HepG2 (cell line): ENCODE results near the gene LIPC. TPM values are rescaled to one million over a fixed set of nuclear protein-coding genes. Genes with fewer than 3 reads are reported as not detected.

Experiments
- ATAC-seq: fragments of 200-7000 bp; cut with Tn5 transposase; 3 replicates; pipeline ENCODE4 v1.9.1; 2020; ENCODE audit warnings: mild to moderate bottlenecking, moderate library complexity
- BruUV-seq: library from RNA; stranded (reverse); fragments of 400-500 nt; replicated peaks from 2 replicates; lab custom pipeline; 2021; lab: Mats Ljungman, UMichigan
- CTCF ChIA-PET: fragments of 300-600 bp; formaldehyde crosslinking; extraction: SDS; loops from one replicate; lab custom pipeline; 2021; ENCODE audit warnings: low total read pairs, inconsistent platforms, low intra/inter-chr PET ratio; lab: Yijun Ruan, JAX
- POLR2A ChIA-PET: fragments of 350-600 bp; sonication (Branson Sonifier 250); formaldehyde crosslinking; loops from one replicate; lab custom pipeline; 2020; ENCODE audit warnings: antibody characterized with exemption, inconsistent platforms; lab: Yijun Ruan, JAX
- DNase-seq: peaks from one replicate; pipeline ENCODE4 v3.0.0-alpha.2; 2015; ENCODE audit warnings: low spot score
- FAIRE-seq: peaks from 3 replicates; lab custom pipeline; 2011; peaks lifted over from hg19 to GRCh38; lab: Jason Lieb, UNC
- H2AFZ ChIP-seq: one replicate; pipeline ENCODE4 v1.6.1; 2011; ENCODE audit warnings: low read length, inconsistent platforms
- H3K27ac ChIP-seq: fragments of 300-600 bp; 3 replicates; pipeline ENCODE4 v1.8.0; 2011; ENCODE audit warnings: mixed run types, mild to moderate bottlenecking, mixed read lengths, low read length, inconsistent platforms; ENCODE audit not compliant: insufficient read depth; ENCODE audit errors: extremely low read length
- H3K27me3 ChIP-seq, 2 experiments: fragments of 200-600 bp in 1 of 2; 2 replicates in 1 of 2; 3 replicates in 1 of 2; pipeline versions ENCODE4 v1.6.0 to v1.8.0; 2011; ENCODE audit warnings: low read length in 2 of 2, mild to moderate bottlenecking in 2 of 2, moderate library complexity in 2 of 2, inconsistent platforms in 1 of 2; ENCODE audit not compliant: insufficient read depth in 2 of 2, control insufficient read depth in 1 of 2
- H3K36me3 ChIP-seq, 2 experiments: fragments of 200-600 bp in 1 of 2; replicated peaks in 1 of 2; 2 replicates in 1 of 2; 3 replicates in 1 of 2; pipeline versions ENCODE4 v1.5.1 to v1.8.0; 2011; ENCODE audit warnings: low read length in 2 of 2, inconsistent platforms in 1 of 2; ENCODE audit not compliant: insufficient read depth in 2 of 2, control insufficient read depth in 1 of 2
- H3K4me1 ChIP-seq: 2 replicates; pipeline ENCODE4 v1.5.1; 2012; ENCODE audit warnings: low read length, inconsistent platforms; ENCODE audit not compliant: insufficient read depth
- H3K4me2 ChIP-seq: 2 replicates; pipeline ENCODE4 v1.6.0; 2011; ENCODE audit warnings: low read depth, low read length, inconsistent platforms
- H3K4me3 ChIP-seq, 3 experiments: fragments of 200-600 bp in 1 of 3; sonication (generic), shearing (Covaris generic) in 1 of 3; replicated peaks in 1 of 3; 2 replicates each; pipeline ENCODE4 v1.5.1; 2011 to 2016; ENCODE audit warnings: low read length in 3 of 3, inconsistent platforms in 2 of 3, low read depth in 2 of 3, mild to moderate bottlenecking in 2 of 3, control low read depth in 1 of 3, mixed read lengths in 1 of 3; ENCODE audit not compliant: insufficient read depth in 1 of 3
- H3K79me2 ChIP-seq: one replicate; pipeline ENCODE4 v1.6.1; 2011; ENCODE audit warnings: low read length, inconsistent platforms; ENCODE audit not compliant: insufficient read depth
- H3K9ac ChIP-seq: 2 replicates; pipeline ENCODE4 v1.6.0; 2011; ENCODE audit warnings: mild to moderate bottlenecking, low read depth, low read length, inconsistent platforms; ENCODE audit not compliant: insufficient read depth
- H3K9me3 ChIP-seq: 2 replicates; pipeline ENCODE4 v1.5.1; 2012; ENCODE audit warnings: mild to moderate bottlenecking, low read length
- H4K20me1 ChIP-seq: 2 replicates; pipeline ENCODE4 v1.6.0; 2011; ENCODE audit warnings: inconsistent platforms, mild to moderate bottlenecking, low read length, moderate library complexity; ENCODE audit not compliant: insufficient read depth
- ATAD3A ChIP-seq: sonication (generic); formaldehyde crosslinking; IDR thresholded peaks from 2 replicates; pipeline ENCODE4 v1.4.0; 2020; ENCODE audit warnings: missing genetic modification reagents
- DMTF1 ChIP-seq: sonication (generic); formaldehyde crosslinking; IDR thresholded peaks from 2 replicates; pipeline ENCODE4 v1.4.0; 2020; ENCODE audit warnings: mild to moderate bottlenecking, missing genetic modification reagents
- GATA4 ChIP-seq: sonication (generic); IDR thresholded peaks from 2 replicates; pipeline ENCODE4 v1.6.1; 2016; ENCODE audit warnings: antibody characterized with exemption, low read depth, borderline replicate concordance
- HBP1 ChIP-seq: IDR thresholded peaks from 2 replicates; pipeline ENCODE4 v1.6.1; 2016; ENCODE audit warnings: low read depth, control low read depth
- IKZF1 ChIP-seq: fragments of 450-650 bp; IDR thresholded peaks from 2 replicates; pipeline ENCODE4 v1.7.1; 2016
- JARID2 ChIP-seq: sonication (generic); formaldehyde crosslinking; IDR thresholded peaks from 2 replicates; pipeline ENCODE4 v1.8.1; 2023; ENCODE audit warnings: missing genetic modification reagents, inconsistent platforms; ENCODE audit not compliant: insufficient replicate concordance
- RELA ChIP-seq: sonication (generic); formaldehyde crosslinking; IDR thresholded peaks from 2 replicates; pipeline ENCODE4 v1.4.0; 2020; ENCODE audit warnings: missing genetic modification reagents
- ZBTB14 ChIP-seq: sonication (generic); formaldehyde crosslinking; IDR thresholded peaks from 2 replicates; pipeline ENCODE4 v1.4.0; 2020; ENCODE audit warnings: missing genetic modification reagents
- ZBTB4 ChIP-seq: sonication (generic); formaldehyde crosslinking; IDR thresholded peaks from 2 replicates; pipeline ENCODE4 v1.4.0; 2020; ENCODE audit warnings: missing genetic modification reagents, mild to moderate bottlenecking, borderline replicate concordance
- ZFP41 ChIP-seq: sonication (generic); formaldehyde crosslinking; IDR thresholded peaks from 2 replicates; pipeline ENCODE4 v1.4.0; 2020; ENCODE audit warnings: mild to moderate bottlenecking, missing genetic modification reagents, borderline replicate concordance
- ZFP90 ChIP-seq: sonication (generic); formaldehyde crosslinking; IDR thresholded peaks from 2 replicates; pipeline ENCODE4 v1.8.0; 2022; ENCODE audit warnings: missing genetic modification reagents, mild to moderate bottlenecking, inconsistent platforms, borderline replicate concordance
- WGBS: methylation state at CpG from one replicate; pipeline ENCODE4 v1.1.6; 2017; ENCODE audit warnings: low lambda C conversion rate; 5-methylcytosine and 5-hydroxymethylcytosine counted together
- in situ Hi-C: cut with HindIII; loops from 2 replicates; pipeline ENCODE4 v1.10.0; 2017; ENCODE audit warnings: low pct_unique_long_range_greater_than_20kb; ENCODE audit not compliant: extremely low pct_ligation_motif_present
- intact Hi-C: fragments of 100-400 bp; cut with micrococcal nuclease; formaldehyde crosslinking; loops from one replicate; pipeline ENCODE4 v1.10.0; 2022; ENCODE audit not compliant: unreplicated experiment
- polyA plus RNA-seq, 8 experiments: library from polyadenylated mRNA; depleted of rRNA in 3 of 8; stranded (reverse) in 7 of 8; unstranded in 1 of 8; fragments of >200 nt; fragmentation: Illumina TruSeq in 4 of 8; extraction: Trizol in 4 of 8; gene quantifications; 2 replicates each; pipeline versions ENCODE4 v1.2.1 to v1.2.3, GENCODE V29; 2011 to 2016; ENCODE audit warnings: low read depth in 4 of 8, missing spikeins in 1 of 8, mixed read lengths in 1 of 8; ENCODE audit not compliant: insufficient read depth in 1 of 8
- total RNA-seq, 5 experiments: library from RNA; depleted of rRNA; stranded (reverse); fragments of >200 nt; fragmentation: Illumina TruSeq; extraction: Trizol; gene quantifications; 2 replicates each; pipeline ENCODE4 v1.2.3, GENCODE V29; 2016; ENCODE audit warnings: low read depth in 1 of 5

Gene LIPC
- total and polyA plus RNA-seq, 2 of the 13 experiments (the other 11 are each of a cell fraction or from before 2014, with no cell fraction given) = 26.0 to 38.0 TPM

- no peak overlapping the region for H3K27ac ChIP-seq
Measured at GRCh38 chr15:58512522-58512921, 80.7 kb downstream of the LIPC start.

GRCh38 chr15:58513008-58513407 lies 81.2 kb downstream of the LIPC start:
- Histone ChIP-seq H3K36me3 (no peaks in the 10 kb centered on the region), H3K9ac (no peak overlapping the region), H3K27ac (no peak overlapping the region), H3K79me2 (no peaks in the 10 kb centered on the region), H3K4me3 (no peak overlapping the region), H3K9me3 (no peaks in the 10 kb centered on the region), H3K4me2 (no peak overlapping the region), H2AFZ (no peak overlapping the region), H4K20me1 (no peaks in the 10 kb centered on the region), H3K27me3 (no peaks in the 10 kb centered on the region), H3K4me1 (peaks cover 13% of the 10 kb centered on the region)
- ATAC-seq = no peak
- no TSS peak for BruUV-seq
- ChIA-PET CTCF (no interaction called here), POLR2A (no interaction called here)
- in situ Hi-C loops (no loop called here), intact Hi-C loops (no loop called here)
- no peak for FAIRE-seq
- 100% methylated on average over 4 of the region's 4 CpGs for WGBS
- no peak for DNase-seq
- TF ChIP-seq RELA (CRISPR knock-in tag) (no peak), DMTF1 (CRISPR knock-in tag) (no peak), JARID2 (CRISPR knock-in tag) (no peak), ZBTB14 (CRISPR knock-in tag) (no peak), GATA4 (no peak), ZFP90 (CRISPR knock-in tag) (no peak), ATAD3A (CRISPR knock-in tag) (no peak), HBP1 (CRISPR knock-in tag) (no peak), ZBTB4 (no peak)

More at GRCh38 chr15:58512522-58512921, 80.7 kb downstream of the LIPC start:
- BruUV-seq = no TSS peak
- Histone ChIP-seq H4K20me1 (no peaks in the 10 kb centered on the region), H3K9me3 (no peaks in the 10 kb centered on the region), H3K79me2 (no peaks in the 10 kb centered on the region), H2AFZ (no peak overlapping the region), H3K9ac (no peak overlapping the region), H3K27me3 (no peaks in the 10 kb centered on the region), H3K4me3 (no peak overlapping the region), H3K4me1 (peaks cover 13% of the 10 kb centered on the region), H3K4me2 (no peak overlapping the region), H3K36me3 (no peaks in the 10 kb centered on the region)
- no peak for DNase-seq
- ChIA-PET CTCF (no interaction called here), POLR2A (no interaction called here)
- WGBS = 99% methylated on average over 10 of the region's 10 CpGs
- no peak for FAIRE-seq
- no peak for TF ChIP-seq ZFP41
- no peak for TF ChIP-seq IKZF1
- intact Hi-C loops = no loop called here
- no peak for ATAC-seq
- in situ Hi-C loops = no loop called here
